NOMO-1 treated with dmso at 0.1 percent for 144 hours (cell line): ENCODE measurements around the gene KCNH1.

Experiments used
- DNase-seq: peaks from one replicate; lab custom pipeline; 2025; ENCODE audit not compliant: unreplicated experiment; lab: John Stamatoyannopoulos, UW

Gene KCNH1

DNA sequence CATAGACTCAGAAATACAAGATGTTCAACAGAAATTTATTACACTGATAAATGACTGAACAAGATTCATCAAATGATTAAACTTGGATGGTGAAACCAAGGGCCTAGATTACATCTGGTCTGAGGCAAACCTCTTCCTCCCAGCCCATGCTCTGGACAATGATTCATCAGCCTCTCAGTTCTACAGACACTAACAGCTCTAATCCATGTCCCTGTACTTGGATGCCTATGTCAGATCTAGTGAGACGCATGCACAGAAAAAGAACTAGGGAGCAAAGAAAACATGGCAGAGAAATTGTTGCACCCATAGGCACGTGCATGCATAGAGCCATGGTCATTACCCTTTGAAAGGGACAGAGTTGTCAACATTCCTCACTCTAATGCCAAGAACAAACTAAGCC lies 250.1 kb downstream of the KCNH1 start:
- DNase-seq, result no peak

DNA sequence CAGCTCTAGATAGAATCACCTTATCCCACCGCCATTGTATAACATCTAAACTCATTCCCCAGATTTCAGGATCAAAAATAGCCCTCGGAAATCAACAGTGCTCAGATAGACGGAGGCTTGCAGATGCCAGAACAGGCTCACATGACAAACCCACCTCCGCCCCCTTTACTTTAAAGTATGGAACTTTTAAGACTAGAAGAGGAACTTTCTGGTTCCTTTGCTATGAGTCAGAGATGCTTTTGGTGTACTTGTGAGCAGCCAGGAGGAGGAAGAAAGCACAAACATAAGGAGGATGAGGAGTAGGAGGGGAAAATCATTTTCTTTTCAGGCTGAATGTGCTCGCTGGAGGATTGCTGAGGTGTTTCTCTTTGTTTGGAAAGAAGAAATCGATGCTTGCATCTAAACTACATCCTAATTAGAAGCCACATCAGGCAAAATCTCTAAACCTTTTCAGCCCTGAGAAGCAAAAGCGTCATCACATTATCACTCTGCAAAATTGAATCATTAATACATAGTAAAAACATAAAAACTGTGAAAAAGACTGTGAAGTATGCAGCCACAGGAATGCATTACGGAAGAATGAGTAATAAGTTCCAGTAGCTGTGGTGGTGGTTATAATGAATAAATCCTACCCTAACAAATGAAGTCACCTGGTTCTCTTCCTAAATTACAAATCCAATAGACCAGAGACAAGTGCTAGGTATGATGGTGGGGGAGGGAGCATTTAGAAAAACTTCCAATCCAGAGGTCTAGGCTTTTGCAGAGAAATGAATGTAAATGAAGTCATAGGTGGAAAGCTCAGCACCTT lies 251.3 kb downstream of the KCNH1 start:
- DNase-seq, result no peak

DNA sequence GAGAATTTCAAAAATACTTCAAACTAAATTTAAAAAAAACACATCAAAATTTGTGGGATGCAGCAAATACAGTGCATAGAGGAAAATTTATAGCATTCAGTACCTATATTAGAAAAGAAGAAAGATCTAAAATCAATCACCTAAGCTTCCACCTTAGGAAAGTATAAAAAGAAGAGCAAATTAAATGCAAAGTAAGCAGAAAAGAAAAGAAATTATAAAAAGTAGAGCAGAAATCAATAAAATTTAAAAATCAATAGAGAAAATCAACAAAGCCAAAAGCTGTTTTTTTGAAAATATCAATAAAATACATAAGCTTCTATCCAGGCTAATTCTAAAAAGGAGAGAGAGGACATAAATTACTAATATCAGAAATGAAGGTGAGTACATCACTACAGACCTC lies 255.4 kb downstream of the KCNH1 start:
- DNase-seq, result no peak

DNA sequence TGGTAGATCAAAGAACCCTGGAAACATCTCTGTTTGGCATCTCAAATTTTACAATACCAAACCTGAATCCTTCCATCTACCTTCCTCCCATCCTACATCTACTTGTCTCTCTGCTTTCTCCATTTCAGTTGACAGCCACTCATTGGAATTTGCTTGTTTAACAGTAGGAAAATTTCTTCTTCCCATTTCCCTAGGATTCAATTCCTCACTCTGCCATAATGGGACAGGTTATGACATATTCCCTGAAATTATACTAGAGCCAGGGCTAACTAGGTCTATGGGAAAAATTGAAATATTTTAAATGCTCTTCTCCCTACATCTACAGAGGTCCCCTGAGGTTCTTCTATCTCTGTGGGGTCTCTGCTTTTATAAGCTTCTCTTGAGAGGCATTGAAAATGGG lies 257.7 kb downstream of the KCNH1 start:
- DNase-seq, result no peak

DNA sequence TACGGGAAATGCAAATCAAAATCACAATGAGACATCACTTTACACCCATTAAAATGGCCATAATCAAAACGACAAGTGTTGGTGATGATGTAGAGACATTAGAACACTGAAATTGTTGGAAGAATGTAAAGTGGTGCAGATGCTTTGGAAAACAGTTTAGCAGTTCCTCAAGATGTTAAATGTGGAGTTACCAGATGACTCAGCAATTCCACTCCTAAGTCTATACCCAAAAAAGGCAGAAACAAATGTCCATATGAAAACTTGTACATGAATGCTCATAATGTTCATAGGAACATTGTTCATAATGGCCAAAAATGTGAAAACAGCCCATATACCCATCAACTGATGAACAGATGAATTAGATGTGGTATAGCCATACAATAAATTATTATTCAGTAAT lies 267.4 kb downstream of the KCNH1 start:
- DNase-seq, result no peak

DNA sequence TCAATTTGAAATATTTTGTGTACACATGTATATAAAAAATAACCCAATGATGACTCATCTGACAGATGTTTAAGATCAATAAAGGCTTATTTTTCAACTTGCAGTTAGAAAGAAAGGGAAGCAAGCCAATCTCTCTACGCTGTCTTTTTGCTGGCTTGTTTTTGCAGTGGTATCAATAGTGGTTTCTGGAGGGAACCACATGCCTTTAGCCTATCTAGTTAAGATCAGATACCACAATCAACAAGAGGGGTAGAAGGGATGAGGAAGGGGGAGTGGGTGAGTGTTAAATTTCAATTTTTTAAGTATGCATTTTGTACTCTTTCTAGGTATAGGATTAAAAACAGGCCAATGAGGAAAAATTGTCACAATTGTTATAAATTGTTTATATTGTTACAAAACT lies 276.2 kb downstream of the KCNH1 start:
- DNase-seq, result no peak

DNA sequence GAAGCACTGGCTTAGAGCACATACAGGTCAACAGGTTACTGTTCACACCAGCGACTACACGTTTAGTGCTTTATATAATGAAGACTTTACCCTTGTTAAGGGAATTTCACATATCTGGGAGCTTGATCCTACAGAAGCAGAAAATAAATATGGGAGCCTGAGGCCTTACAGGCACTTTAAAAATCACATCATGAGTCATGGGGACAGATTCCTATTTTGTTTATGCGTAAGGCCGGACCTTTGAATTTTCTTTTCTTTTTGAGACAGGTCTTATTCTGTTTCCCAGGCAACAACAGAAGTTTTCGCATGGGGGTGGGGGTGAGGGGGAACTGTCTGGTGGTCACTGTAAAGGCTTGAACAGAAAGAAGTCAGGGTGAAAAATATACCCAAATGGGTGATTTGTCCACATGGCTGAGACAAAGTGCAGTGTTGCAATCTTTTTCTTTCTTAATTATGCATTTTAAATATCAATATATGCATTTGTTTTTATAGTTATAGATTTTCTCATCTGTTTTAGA lies 276.7 kb downstream of the KCNH1 start:
- no peak for DNase-seq

DNA sequence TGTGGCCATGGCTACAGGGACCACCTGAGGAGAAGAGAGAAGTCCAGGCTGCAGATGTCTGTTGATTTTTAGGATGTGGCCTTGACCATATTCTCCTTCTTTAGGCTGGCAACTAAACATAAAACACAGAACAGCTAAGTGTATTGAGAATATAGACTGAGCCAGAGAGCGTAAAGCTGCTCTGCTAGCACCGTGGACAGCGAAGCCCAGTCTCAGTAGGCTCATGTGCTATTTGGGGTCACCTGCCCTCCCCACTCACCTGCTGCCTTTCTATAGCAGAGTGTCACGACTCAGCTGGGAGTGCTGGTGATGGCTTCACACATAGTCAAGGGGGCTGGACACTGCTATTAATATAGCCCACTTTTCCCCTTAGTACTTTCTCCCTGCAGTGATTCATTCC lies 278.5 kb downstream of the KCNH1 start:
- DNase-seq, result no peak

DNA sequence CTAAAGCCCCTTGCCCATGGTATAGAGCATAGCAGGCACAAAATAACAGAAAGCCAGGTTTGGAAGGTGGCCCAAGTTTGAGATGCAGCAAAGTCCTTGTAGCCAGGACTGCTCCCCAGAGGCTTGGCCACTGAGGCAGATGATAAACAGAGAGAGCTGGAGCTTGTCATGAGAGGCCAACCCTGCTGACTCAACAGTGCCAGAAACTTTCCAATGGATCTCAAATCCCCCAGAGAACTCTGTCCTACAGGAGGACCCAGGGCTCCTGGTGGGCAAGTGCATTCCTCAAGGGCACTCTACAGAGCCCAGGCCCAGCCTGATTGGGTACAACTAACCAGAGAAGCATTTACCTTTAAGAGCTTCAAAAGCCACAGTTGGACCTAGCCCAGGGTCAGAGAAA lies 280.7 kb downstream of the KCNH1 start:
- no peak for DNase-seq

DNA sequence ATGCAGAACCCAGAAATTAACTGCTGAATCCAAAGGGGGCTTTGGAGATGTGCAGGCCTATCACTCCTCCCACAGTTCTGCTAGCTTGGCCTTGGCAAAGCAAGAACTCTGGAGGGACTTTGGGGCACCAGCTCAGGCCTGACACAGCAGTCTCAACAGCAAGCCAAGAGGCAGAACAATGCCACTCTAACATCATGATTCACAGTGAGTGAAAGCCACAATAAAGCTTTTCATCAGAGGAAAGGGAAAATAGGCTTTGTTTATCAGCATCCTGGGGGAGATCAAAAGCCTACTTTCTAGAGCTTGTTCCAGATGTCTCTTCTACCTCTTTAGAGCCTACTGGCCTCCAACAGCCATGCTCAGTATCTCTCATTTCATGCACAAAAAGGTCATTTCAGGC lies 283.4 kb downstream of the KCNH1 start:
- DNase-seq, result no peak

DNA sequence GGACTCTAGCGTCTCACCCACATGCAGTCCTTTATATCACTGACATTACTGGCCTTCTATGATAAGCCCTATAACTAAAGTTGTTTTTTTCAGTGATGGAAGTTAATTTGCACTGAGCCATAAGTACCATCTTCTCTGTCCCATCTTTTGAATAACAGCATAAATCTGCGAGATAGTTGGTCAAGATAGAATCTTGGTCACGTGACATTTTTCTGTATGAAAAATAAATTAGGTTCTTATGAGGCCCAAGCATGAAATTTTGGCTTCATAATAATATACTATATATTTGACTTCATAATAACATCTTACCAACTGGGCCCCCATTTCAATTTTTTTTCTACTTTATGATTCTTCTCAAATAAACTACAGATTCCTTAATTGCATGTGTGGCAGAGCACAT lies 285.5 kb downstream of the KCNH1 start:
- no peak for DNase-seq

DNA sequence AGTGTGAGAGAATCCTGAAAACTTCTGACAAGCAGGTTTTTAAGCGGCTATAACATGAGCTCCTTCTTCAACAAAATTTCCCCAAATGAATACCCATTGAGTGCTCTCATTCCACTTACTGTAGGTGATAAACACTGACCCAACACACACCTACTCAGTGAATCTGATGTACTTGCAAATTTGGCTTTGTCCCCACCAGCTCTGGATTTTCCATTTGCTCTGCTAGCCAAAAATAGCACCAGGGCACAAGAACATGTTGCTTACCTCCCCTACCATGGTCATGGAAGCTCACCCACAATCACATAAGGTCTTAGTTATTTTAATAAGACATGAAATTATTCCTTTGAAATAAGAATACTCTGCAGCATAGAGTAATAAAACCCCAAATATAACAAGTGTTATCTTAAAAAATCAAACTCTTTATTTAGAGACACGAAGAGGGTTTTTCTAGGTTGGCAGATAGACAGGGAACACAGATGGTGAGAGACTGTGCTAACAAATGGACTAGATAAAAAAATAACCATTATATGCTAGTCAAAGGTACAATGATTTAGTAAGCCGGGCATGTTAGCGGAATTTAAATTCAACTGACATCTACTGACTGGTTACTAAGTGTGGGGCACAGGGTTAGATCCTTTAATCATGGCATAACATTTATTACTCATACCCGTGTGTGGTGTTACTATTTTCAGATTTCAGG lies 291.9 kb downstream of the KCNH1 start:
- DNase-seq, result no peak

DNA sequence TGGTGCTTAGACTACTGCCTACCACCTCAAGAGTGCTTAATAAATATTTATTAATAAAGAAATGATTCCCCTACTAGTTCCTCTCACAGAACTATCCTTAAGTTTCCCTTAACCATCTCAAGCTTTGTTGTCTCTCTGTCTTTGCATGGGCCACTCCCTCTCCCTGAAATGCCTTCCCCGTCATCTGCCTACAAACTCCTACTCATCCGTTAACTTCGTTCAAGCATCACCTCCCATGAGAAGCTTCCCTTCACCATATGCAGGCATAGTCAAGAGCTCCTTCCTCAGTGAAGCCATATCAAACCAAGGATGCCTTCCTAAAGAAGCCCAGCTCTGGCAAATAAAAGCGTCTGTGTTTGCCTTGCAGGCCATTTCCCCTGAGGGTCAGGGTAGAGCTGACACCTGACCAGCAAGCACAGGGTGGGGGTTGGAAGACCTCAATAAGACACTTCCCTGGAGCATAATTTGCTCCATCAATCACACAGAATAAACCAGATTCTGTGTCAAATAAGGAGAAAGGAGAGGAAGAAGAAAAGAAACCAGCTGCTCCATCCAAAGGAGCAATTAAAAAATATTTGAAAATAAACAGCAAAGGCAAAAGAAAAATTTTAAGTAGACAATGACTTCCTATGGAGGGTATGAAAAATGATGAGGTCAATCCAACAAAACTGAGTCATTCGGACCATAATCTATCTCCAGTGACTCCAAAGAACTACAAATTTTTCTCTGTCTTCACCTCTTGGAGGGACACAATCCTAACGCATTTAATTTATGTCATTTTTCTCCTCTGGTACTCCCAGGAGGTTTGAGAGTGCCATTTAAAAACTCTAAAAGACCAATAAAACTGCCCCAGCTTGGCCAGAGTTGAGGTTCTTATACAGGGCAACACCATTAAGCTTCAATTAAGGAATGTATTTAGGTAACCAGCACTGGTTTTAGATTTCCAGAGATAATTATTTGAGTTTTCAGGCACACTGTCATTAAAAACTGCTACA lies 303.6 kb downstream of the KCNH1 start:
- no peak for DNase-seq

DNA sequence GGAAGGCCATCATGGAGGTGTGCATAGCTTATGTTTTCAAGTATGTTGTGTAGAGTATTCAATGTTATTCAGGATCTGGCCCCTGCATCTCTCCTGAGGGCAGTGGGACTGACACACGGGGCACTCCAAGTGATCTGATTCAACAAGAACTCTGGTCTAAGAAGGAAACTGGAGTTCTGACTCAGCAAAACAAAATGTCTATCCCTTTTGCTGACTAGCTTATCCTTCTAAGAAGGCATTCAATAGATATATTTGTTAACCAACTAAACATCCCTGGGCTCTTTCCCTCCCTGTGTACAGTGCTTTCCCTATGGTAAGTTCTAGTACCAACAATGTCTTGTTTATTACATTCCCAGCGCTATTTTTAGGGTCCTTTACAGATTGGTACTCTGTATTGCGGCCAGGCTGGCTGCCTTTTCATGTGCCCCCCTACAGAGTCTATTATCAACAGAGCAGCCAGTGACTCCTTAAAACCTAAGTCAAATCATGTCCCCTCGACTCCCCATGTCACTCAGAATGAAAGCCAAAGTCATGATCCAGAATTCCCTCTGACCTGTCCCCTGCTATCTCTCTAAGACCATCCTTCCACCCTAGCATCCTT lies 304.9 kb downstream of the KCNH1 start:
- no peak for DNase-seq

DNA sequence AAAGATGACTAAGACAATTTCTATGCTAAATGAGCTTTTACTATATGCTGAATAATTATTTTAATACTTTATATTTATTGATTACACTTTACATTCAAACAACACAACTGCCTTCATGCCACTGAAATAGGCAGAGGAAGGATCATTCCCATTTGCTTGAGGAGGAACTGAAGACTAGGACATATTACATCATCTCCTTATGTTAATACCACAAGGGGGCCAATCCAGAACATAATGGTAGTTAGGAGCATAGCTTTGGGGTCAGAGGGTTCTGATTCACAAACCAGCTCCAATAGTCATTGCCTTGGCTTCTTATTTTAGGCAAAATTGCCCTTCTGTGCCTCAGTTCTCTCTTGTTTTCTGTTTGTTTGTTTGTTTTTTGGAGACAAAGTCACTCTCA lies 306.5 kb downstream of the KCNH1 start:
- DNase-seq, result no peak

DNA sequence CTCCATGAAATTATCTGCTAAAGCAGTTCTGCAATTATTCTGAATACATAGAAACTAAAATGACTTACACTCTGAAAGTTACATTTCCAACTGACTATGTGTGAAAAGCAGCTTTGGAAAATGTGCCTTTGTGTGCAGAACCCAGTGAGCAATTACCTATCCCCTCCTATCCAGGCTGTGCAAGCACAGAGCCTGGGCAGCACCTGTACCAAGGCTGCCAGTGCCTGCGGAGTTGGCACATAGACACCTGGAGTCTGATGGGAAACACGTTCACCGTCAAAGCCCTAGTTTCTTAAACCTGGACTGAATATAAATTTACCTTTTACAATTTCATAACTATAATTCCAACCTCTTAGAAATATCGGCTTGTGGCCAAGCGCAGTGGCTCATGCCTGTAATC lies 307.3 kb downstream of the KCNH1 start:
- no peak for DNase-seq

DNA sequence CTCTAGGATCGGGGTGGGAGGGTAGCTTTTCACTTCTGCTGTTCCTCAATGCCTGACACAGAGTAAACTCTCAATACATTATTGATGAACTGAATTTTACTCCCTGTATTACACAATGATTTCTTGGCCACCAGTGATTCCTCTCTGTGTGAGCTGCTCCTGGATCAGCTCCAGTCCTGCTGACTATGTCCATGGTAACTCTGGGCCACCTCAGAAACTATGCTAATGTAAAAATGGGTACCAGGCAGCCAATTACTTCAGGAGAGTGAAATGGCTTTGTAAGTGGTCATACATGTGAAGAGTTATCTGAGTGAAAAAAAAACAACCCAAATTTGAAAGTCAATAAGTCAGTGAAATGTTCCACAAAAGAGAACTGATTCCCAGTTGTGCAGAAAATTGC lies 311.0 kb downstream of the KCNH1 start:
- no peak for DNase-seq

DNA sequence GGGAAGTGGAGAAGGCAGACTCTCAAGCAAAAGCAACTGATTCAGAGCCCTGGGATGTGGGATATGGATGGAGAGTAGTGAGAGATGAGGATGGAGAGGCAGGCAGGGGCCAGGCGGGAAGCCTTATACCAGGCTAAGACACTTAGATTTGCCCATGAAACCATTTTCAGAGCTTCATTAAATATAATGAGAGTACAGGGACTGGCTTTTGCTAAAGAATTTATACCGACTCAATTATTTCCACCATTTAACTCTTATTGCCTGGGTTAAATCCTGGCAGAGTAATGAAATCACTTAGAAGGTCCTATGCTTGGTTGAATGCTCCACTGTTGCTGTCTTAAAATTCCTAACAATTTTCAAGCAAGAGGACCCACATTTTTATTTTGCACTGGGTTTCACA lies 311.7 kb downstream of the KCNH1 start:
- no peak for DNase-seq

DNA sequence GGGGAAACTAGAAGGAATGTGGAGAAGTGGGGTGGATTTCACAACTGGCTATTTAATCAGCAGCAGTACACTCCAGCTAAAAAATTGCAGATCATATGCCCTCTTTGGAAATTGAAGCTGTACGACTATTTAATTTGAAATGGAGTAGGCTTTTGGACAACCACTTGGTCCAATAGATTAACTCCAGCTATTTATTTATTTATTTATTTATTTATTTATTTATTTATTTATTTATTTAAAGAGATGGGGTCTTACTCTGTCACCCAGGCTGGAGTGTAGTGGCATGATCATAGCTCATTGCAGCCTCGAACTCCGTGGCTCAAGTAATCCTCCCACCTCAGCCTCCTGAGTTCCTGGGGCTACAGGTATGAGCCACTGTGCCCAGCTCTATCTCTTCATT lies 312.3 kb downstream of the KCNH1 start:
- DNase-seq, result no peak

DNA sequence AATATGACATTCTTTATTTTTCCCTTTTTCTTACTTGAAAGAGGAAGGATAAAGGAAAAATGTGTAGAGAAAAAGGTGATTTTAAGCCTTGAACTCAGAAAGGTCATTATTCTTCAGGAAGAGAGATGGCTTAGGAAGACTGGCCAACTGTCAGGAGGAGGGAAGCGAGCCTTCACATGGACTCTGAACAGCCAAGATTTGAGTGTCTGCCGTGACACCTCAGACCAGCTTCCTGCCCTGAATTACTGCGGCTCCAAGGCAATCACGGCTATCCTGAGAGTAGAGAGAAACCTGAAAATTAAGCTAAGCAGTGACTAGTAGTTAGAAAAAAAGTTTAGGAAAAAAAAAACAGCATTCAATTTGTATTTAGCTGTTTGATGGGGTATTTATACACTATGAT lies 314.7 kb downstream of the KCNH1 start:
- no peak for DNase-seq
